ENCODE measurements around the gene KCNJ12.
"Not testable (repeated sequence)": the region's sequence is repeated elsewhere in the genome, so short reads cannot be mapped to it uniquely, and the experiment has no call there.

Gene KCNJ12

GRCh38 chr17:21376081-21376758 is at the start of gene KCNJ12:
Gene KCNJ12 (plus strand): TSS chr17:21376357. CDS start chr17:21415343, 38,986 bp downstream.
- no peak for DNase-seq

GRCh38 chr17:21327921-21328320 is 48.2 kb upstream of the KCNJ12 start:
- not testable (repeated sequence) for DNase-seq

GRCh38 chr17:21328778-21329177 is 47.4 kb upstream of the KCNJ12 start:
- not testable (repeated sequence) for DNase-seq

- no peak for DNase-seq
These were observed 45.6 kb upstream of the KCNJ12 start for GRCh38 chr17:21330436-21331160.

- DNase-seq, result not testable (repeated sequence)
These were observed 39.4 kb upstream of the KCNJ12 start for GRCh38 chr17:21336541-21337294.

GRCh38 chr17:21337981-21338625 is 38.1 kb upstream of the KCNJ12 start:
- not testable (repeated sequence) for DNase-seq

GRCh38 chr17:21339011-21339410 is 37.1 kb upstream of the KCNJ12 start:
- DNase-seq, result no peak

- DNase-seq, result not testable (repeated sequence)
These were observed 36.6 kb upstream of the KCNJ12 start for GRCh38 chr17:21339571-21339970.

- not testable (repeated sequence) for DNase-seq
These were observed 35.8 kb upstream of the KCNJ12 start for GRCh38 chr17:21340407-21340806.

GRCh38 chr17:21341279-21341678 is 34.9 kb upstream of the KCNJ12 start:
- not testable (repeated sequence) for DNase-seq

GRCh38 chr17:21341925-21342540 is 34.1 kb upstream of the KCNJ12 start:
- DNase-seq, result not testable (repeated sequence)

- not testable (repeated sequence) for DNase-seq
These were observed 32.9 kb upstream of the KCNJ12 start for GRCh38 chr17:21343061-21343949.

- not testable (repeated sequence) for DNase-seq
These were observed 31.4 kb upstream of the KCNJ12 start for GRCh38 chr17:21344801-21345200.

GRCh38 chr17:21345236-21345635 is 30.9 kb upstream of the KCNJ12 start:
- no peak for DNase-seq

GRCh38 chr17:21346107-21346506 is 30.1 kb upstream of the KCNJ12 start:
- DNase-seq, result not testable (repeated sequence)

GRCh38 chr17:21346651-21347250 is 29.4 kb upstream of the KCNJ12 start:
- DNase-seq, result not testable (repeated sequence)

- not testable (repeated sequence) for DNase-seq
These were observed 28.5 kb upstream of the KCNJ12 start for GRCh38 chr17:21347660-21348059.

GRCh38 chr17:21348081-21348925 is 27.9 kb upstream of the KCNJ12 start:
- DNase-seq, result not testable (repeated sequence)

GRCh38 chr17:21348926-21349261 is 27.3 kb upstream of the KCNJ12 start:
- DNase-seq, result not testable (repeated sequence)

Measured in NCI-H2081 (cell line).